Activated gamma-delta T cell treated with Interleukin-2 at 50 U/mL for 16 hours (primary cell): ENCODE measurements around the gene DAPK2.

Source experiments
- DNase-seq: peaks from one replicate; pipeline ENCODE4 v3.0.0-alpha.2; 2020

The DAPK2 gene

DNA sequence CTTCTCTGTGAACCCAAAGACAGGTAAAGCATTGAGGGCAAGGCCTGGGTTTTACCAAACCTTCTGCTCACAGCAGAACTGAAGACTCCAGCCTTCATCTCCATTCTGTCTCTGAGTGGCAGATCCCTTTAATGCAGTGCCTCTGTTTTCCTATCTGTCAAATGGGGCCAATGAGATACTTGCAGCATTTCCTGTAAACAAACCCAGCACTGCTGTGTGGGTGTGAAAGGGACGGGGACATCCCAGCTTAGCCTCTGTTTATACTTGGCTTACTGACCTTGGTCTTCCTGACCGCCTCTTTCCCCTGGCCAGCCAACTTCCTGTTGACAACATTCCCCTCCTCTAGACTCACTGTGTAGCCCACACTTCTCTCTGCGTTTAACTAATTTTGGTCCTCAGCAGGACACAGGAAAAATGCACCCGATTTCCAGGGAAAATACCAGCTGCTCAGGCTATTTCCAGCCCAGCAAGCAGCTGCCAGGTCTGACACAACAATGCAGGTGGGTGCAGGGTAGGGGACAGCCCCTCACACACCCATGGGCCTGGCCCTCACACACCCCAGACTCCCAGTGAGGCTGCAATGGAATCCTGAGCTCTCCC is 106.7 kb downstream of the DAPK2 start:
- no peak for DNase-seq

GRCh38 chr15:63938486-63939061 is 107.7 kb downstream of the DAPK2 start:
- no peak for DNase-seq

DNA sequence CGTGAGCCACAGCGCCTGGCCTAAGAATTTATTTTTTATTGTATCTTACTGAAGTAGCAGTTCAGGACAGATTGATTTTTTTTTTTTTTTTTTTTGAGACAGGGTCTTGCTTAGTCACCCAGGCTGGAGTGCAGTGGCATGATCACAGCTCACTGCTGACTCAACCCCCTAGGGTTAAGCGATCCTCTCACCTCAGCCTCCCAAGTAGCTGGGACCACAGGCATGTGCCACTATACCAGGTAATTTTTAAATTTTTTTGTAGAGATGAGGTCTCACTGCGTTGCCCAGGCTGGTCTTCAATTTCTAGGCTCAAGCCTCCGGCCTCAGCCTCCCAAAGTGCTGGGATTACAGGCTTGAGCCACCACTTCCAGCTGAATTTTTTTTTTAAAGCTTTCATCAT is 112.8 kb downstream of the DAPK2 start:
- DNase-seq: no peak

DNA sequence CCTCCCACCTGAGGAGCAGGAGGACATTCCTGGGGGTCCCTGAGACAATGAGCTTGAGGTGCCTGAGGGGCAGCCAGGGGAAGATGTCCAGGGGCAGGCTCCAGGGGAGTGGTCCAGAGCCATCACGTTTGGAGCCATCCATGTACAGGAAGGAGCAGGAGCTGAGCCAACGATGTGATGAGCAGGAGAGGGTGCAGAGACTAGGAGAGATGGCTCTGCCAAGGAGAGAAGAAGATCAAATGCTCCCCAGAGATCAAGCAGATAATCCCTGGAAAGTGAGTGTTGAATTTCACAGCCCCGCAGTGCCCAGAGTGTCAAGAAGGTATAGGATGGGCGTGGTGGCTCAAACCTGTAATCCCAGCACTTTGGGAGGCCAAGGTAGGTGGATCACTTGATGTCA is 114.7 kb downstream of the DAPK2 start:
- no peak for DNase-seq

GRCh38 chr15:63930034-63930433 is 116.3 kb downstream of the DAPK2 start:
- DNase-seq: no peak

DNA sequence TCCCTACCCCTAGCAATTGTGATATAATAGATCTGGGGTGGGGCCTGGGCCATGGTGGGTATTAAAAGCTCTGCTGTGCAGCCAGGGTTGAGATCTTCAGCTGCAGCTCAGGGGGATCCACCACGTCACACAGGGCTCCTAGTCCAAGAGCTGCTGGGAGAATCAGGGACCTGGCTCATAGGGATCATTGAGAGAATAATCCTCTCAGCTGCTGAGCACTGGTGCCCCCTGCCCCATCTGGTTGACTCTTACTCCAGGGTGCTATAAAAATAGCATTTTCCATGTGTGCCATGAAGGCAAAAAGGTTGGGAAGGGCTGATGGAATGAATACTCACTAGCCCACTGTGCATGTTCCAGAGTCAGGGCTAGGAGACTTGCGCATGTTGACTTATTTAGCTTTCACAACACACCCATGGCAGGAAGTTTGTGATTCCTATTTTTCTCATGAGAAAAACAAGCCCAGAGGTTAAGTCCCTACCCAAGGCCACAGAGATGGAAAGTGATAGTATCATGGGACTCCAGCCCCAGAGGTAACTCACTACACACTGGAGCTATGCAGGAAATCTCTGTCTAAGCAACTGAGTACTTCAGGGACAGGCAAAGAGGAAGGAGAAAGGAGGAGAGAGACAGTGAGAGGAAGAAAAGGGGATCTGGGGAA is 118.0 kb downstream of the DAPK2 start:
- no peak for DNase-seq

- DNase-seq: no peak
These were observed 122.0 kb downstream of the DAPK2 start for GRCh38 chr15:63923993-63924950.

DNA sequence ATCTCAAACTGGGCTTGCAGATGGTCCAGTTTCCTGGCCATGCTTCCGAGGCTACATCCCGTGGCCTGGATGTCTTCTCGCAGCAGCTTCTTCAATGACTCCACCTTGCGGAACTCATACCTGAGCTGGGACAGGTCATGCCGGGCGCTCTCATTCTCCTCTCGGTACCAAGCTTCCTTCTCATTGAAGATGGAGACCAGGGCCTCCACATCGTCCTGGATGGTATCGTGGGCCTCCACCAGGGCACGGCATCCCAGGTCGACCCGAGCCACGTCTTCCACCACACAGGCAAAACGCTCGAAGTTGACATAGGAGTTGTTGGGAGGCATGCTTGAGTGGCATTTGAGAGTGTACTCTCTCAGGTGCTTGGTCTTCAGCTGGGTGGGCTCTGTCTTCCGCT is 123.4 kb downstream of the DAPK2 start:
- DNase-seq: no peak

DNA sequence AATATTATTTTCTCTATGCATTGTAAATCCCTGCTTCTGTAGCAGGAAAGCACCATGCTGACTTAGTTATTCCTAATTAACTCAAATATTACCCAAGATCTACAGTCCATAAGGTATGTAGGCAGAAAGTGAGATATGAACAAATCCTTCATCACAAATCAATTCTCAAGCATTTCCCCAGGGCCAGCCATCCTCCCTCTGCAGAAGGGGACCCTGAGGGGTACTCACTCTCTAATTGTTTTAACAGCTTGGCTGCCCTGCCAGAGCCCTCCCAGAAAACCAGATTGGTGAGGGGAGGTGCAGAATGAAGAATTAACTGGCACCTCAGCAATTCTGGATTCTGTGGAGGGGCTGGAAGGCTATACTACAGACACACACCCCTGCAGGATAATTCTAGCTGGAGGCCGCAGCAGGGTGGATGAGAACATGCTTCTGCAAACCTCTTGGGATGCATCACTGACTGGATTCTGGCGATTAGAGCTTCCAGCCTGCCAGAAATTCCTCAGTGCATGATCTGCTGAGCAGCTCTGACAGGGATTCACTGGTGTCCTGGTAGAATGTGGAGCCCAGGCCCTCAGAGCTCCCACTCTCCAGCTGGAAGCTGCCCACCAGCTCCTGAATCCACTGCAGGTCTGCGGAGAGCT is 123.9 kb downstream of the DAPK2 start:
- DNase-seq: no peak

DNA sequence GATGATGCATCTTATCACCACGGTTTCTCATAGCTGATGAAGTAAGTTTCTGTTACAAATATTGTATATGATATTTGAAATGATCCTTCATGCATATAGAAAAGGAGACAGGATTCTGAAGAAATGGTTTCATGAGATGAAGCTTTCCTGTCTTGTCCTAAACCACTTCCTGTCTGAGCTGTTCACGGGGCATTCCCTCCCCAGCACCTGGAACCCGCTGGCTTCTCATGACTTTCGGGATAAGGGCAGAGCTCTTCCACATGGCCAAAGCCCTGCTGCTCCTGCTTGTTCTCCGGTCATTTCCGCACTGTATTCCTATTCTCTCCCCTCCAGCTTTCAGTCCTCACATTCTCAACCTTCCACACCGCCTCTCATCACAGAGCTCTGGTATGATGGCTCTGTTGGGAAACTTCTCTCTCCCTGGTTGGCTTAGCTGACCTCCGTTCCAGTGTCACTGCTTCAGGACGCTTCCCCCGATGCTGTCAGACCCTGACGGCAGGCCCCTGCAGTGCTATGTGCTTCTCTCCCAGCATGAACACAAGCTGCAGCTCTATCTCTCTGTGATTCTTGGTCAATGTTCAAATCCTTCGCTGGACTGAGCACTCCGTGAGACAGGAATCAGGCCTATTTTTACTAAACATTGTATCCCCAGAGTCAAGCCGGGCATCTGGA is 125.6 kb downstream of the DAPK2 start:
- no peak for DNase-seq

GRCh38 chr15:63918901-63919348 is 127.4 kb downstream of the DAPK2 start:
- no peak for DNase-seq

DNA sequence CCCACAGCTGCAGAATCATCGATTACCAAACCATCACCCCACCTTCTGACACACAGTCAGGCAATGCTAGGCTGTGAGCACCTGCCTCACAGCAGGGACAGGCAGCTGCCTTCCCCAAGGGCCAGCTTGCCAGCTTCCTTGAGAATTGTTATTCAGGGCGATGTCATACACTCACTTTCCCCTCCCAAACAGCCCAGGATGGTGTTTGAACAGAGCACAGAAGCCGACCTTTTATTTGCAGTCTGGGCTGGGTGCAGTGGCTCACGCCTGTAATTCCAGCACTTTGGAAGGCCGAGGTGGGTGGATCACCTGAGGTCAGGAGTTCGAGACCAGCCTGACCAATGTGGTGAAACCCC is 128.0 kb downstream of the DAPK2 start:
- no peak for DNase-seq

GRCh38 chr15:63917588-63918316 is 128.5 kb downstream of the DAPK2 start:
- DNase-seq: no peak

- DNase-seq: no peak
These were observed 130.2 kb downstream of the DAPK2 start for GRCh38 chr15:63915873-63916771.

GRCh38 chr15:63915209-63915872 is 130.9 kb downstream of the DAPK2 start:
- no peak for DNase-seq

GRCh38 chr15:63913786-63914315 is 132.4 kb downstream of the DAPK2 start:
- no peak for DNase-seq

DNA sequence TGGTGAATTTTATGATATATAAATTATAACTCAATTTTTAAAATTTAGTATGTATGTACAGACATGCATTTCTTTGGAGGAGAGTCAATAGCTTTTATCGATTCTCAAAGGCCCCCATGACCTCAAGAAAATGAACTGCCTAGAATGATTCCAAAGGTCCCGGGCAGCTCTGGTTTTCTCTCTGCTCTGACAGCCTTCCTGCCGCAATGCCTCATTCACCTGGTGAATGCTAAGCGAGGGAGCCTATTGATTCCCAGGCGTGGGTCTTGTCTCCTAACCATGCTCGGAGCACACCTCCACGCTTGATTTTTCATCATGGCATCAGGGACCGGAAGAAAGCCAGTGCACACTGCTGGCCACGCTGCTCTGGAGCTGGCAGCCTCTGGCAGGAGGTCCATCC is 132.9 kb downstream of the DAPK2 start:
- DNase-seq: no peak

DNA sequence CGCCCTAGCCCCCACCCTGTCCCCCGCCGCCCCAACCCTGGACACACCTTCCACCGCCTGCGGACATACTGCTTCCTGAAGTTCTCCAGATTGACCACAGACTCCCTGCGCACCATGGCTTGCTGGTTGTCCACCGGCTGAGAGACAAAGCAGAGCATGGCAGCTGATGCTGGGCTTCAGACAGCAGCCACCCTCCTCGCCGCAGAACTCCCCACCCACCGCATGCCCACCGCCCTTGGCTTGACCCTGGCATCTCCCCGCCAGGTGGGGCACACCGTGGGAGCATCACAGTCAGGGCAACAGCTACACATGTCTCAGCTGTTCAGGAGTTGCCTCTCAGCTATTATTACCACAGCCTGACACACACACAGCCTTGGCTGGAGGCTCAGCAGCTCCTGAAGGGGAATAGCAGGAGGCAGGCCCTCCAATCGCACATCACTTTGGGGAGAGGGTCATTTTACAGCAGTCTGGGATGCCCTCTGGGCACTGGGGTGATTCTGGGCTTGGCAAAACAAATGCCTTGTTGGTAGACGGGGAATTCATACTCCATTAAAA is 134.1 kb downstream of the DAPK2 start:
- no peak for DNase-seq

GRCh38 chr15:63911160-63911559 is 135.1 kb downstream of the DAPK2 start:
- DNase-seq: no peak
